ENCODE data around the gene CNTN5.
"Not testable (repeated sequence)": the region's sequence is repeated elsewhere in the genome, so short reads cannot be mapped to it uniquely, and the experiment has no call there.

The CNTN5 gene

GRCh38 chr11:99020352-99021225, at the start of gene CNTN5:
CNTN5 (plus strand) TSS chr11:99020949.
- no peak for DNase-seq (ENCODE audit: low read depth in 2 of 2)

- DNase-seq (ENCODE audit: low read depth in 2 of 2) = no peak
These were observed 41.5 kb upstream of the CNTN5 start for GRCh38 chr11:98979205-98979604.

GRCh38 chr11:99015634-99016454, 4.9 kb upstream of the CNTN5 start:
- DNase-seq (ENCODE audit: low read depth in 2 of 2) = no peak

- no peak for DNase-seq (ENCODE audit: low read depth in 2 of 2)
These were observed 1.1 kb upstream of the CNTN5 start for GRCh38 chr11:99019696-99020095.

GRCh38 chr11:99037057-99037456, 16.3 kb downstream of the CNTN5 start:
- no peak for DNase-seq (ENCODE audit: low read depth in 2 of 2)

- DNase-seq (ENCODE audit: low read depth in 2 of 2) = no peak
These were observed 42.6 kb downstream of the CNTN5 start for GRCh38 chr11:99063331-99063730.

- no peak for DNase-seq (ENCODE audit: low read depth in 2 of 2)
These were observed 44.4 kb downstream of the CNTN5 start for GRCh38 chr11:99065121-99065520.

- DNase-seq (ENCODE audit: low read depth in 2 of 2) = no peak
These were observed 46.0 kb downstream of the CNTN5 start for GRCh38 chr11:99066618-99067317.

- DNase-seq (ENCODE audit: low read depth in 2 of 2) = no peak
These were observed 48.1 kb downstream of the CNTN5 start for GRCh38 chr11:99068832-99069231.

- no peak for DNase-seq (ENCODE audit: low read depth in 2 of 2)
These were observed 49.2 kb downstream of the CNTN5 start for GRCh38 chr11:99069856-99070444.

GRCh38 chr11:99079576-99079975, 58.8 kb downstream of the CNTN5 start:
- no peak for DNase-seq (ENCODE audit: low read depth in 2 of 2)

GRCh38 chr11:99080154-99080553, 59.4 kb downstream of the CNTN5 start:
- no peak for DNase-seq (ENCODE audit: low read depth in 2 of 2)

- DNase-seq (ENCODE audit: low read depth in 2 of 2) = no peak
These were observed 77.5 kb downstream of the CNTN5 start for GRCh38 chr11:99098258-99098657.

- no peak for DNase-seq (ENCODE audit: low read depth in 2 of 2)
These were observed 78.0 kb downstream of the CNTN5 start for GRCh38 chr11:99098751-99099150.

GRCh38 chr11:99117603-99118002, 96.9 kb downstream of the CNTN5 start:
- DNase-seq (ENCODE audit: low read depth in 2 of 2) = no peak

- DNase-seq (ENCODE audit: low read depth in 2 of 2) = not testable (repeated sequence)
These were observed 113.1 kb downstream of the CNTN5 start for GRCh38 chr11:99133862-99134261.

GRCh38 chr11:99135508-99135907, 114.8 kb downstream of the CNTN5 start:
- DNase-seq (ENCODE audit: low read depth in 2 of 2) = no peak

GRCh38 chr11:99142237-99142636, 121.5 kb downstream of the CNTN5 start:
- no peak for DNase-seq (ENCODE audit: low read depth in 2 of 2)

- no peak for DNase-seq (ENCODE audit: low read depth in 2 of 2)
These were observed 127.6 kb downstream of the CNTN5 start for GRCh38 chr11:99148352-99148751.

- DNase-seq (ENCODE audit: low read depth in 2 of 2) = no peak
These were observed 133.5 kb downstream of the CNTN5 start for GRCh38 chr11:99154277-99154676.

GRCh38 chr11:99160447-99160846, 139.7 kb downstream of the CNTN5 start:
- no peak for DNase-seq (ENCODE audit: low read depth in 2 of 2)

- no peak for DNase-seq (ENCODE audit: low read depth in 2 of 2)
These were observed 142.1 kb downstream of the CNTN5 start for GRCh38 chr11:99162819-99163218.

All from stimulated activated CD8-positive, alpha-beta memory T cell treated with anti-CD3 and anti-CD28 coated beads, Interleukin-2, amount 100 ng/mL, for 48 hours (primary cell).